ENCODE measurements around the gene SERPINE2.

The SERPINE2 gene

DNA sequence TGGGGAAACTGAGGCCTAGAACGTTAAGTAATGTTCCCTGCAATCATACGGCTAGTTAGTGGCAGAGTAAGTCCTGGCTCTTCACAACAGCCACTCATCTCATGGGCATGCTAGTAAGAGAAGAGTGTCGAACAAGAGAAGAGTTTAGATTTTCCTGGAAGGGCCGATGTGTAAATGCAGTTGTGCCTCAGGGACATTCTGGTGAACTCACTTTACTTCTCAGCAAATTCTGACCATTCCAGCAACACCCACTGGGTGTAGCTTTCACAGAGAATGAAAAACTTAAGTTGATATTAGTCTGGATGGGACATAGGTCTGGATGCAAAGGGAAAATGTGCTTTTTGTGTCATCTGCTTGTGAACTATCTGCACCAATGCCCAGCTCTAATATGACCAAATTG, 58.3 kb downstream of the SERPINE2 start:
- Histone ChIP-seq H3K9me3 (ENCODE audit: control insufficient read depth in 1 of 2, low read length in 2 of 2) (no peaks in the 10 kb centered on the region), H3K27ac (ENCODE audit: low read depth, low read length) (no peak overlapping the region), H3K4me1 (ENCODE audit: control insufficient read depth in 1 of 2, insufficient read depth in 2 of 2, low read length in 2 of 2) (no peaks in the 10 kb centered on the region), H3K36me3 (ENCODE audit: control insufficient read depth in 1 of 2, insufficient read depth in 2 of 2, low read length in 2 of 2) (no peaks in the 10 kb centered on the region), H3K9ac (ENCODE audit: low read depth in 1 of 2, low read length in 2 of 2) (no peak overlapping the region), H3K4me3 (ENCODE audit: low read depth in 1 of 2, low read length in 2 of 2) (no peak overlapping the region), H3K27me3 (ENCODE audit: control insufficient read depth in 1 of 2, insufficient read depth in 2 of 2, low read length in 2 of 2) (no peaks in the 10 kb centered on the region)

GRCh38 chr2:223980397-223980735, 58.7 kb downstream of the SERPINE2 start:
- Histone ChIP-seq H3K36me3 (ENCODE audit: control insufficient read depth in 1 of 2, insufficient read depth in 2 of 2, low read length in 2 of 2) (no peaks in the 10 kb centered on the region), H3K27ac (ENCODE audit: low read depth, low read length) (no peak overlapping the region), H3K4me1 (ENCODE audit: control insufficient read depth in 1 of 2, insufficient read depth in 2 of 2, low read length in 2 of 2) (no peaks in the 10 kb centered on the region), H3K9ac (ENCODE audit: low read depth in 1 of 2, low read length in 2 of 2) (no peak overlapping the region), H3K4me3 (ENCODE audit: low read depth in 1 of 2, low read length in 2 of 2) (no peak overlapping the region), H3K27me3 (ENCODE audit: control insufficient read depth in 1 of 2, insufficient read depth in 2 of 2, low read length in 2 of 2) (no peaks in the 10 kb centered on the region), H3K9me3 (ENCODE audit: control insufficient read depth in 1 of 2, low read length in 2 of 2) (no peaks in the 10 kb centered on the region)

DNA sequence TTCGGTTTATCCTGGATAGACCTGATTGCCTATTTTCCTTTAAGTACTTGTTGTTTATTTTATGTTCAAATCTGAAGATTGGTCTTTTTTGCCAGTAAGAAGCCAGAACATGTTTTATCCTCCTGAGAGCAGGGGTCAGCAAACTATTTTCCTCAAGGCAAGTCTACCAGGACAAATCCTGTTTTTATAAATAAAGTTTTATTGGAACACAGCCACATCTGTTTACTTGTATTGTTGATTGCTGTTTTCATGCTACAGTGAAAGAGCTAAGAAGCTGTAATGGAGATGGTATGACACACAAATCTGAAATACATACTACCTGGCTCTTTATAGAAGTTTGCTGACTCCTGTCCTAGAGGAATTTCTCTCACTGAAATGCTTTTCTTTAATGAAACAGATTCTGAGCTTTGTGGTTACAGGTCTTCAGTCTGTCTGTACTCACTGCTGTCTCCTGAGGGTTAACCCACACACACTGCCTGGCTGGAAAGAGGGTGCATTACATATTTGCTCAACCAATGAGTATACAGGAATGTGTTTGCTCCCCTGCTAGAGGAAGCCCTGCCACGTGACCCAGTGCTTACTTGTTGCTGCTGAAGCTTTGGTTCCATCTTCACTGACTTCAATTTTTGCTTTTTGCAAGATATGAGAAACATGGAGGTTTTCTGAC, 59.2 kb downstream of the SERPINE2 start:
- no peaks in the 10 kb centered on the region for H3K27me3 ChIP-seq (ENCODE audit: control insufficient read depth in 1 of 2, insufficient read depth in 2 of 2, low read length in 2 of 2)
- H3K36me3 ChIP-seq (ENCODE audit: control insufficient read depth in 1 of 2, insufficient read depth in 2 of 2, low read length in 2 of 2): no peaks in the 10 kb centered on the region
- no peak overlapping the region for H3K9ac ChIP-seq (ENCODE audit: low read depth in 1 of 2, low read length in 2 of 2)
- no peak overlapping the region for H3K4me3 ChIP-seq (ENCODE audit: low read depth in 1 of 2, low read length in 2 of 2)
- no peak overlapping the region for H3K27ac ChIP-seq (ENCODE audit: low read depth, low read length)
- no peaks in the 10 kb centered on the region for H3K9me3 ChIP-seq (ENCODE audit: control insufficient read depth in 1 of 2, low read length in 2 of 2)
- no peaks in the 10 kb centered on the region for H3K4me1 ChIP-seq (ENCODE audit: control insufficient read depth in 1 of 2, insufficient read depth in 2 of 2, low read length in 2 of 2)

DNA sequence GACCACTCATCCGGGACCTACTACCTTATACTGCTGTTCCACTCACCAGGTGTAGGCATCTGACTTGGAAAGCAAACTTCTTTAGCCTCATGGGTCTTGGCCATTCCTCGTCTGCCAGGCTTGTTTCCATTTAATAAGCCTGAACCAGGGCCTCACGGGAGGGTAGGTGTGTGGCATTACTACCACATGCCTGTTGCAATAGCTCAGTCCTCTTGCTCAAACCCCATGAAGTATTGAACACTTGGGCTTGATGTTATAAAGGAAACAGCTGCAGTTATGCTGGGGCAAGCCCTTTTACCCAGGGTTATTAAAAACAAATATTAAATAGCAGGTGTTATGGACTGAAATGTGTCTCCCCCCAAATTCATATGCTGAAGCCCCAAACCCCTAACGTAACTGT, 60.6 kb downstream of the SERPINE2 start:
- Histone ChIP-seq H3K27me3 (ENCODE audit: control insufficient read depth in 1 of 2, insufficient read depth in 2 of 2, low read length in 2 of 2) (no peaks in the 10 kb centered on the region), H3K9ac (ENCODE audit: low read depth in 1 of 2, low read length in 2 of 2) (no peak overlapping the region), H3K36me3 (ENCODE audit: control insufficient read depth in 1 of 2, insufficient read depth in 2 of 2, low read length in 2 of 2) (no peaks in the 10 kb centered on the region), H3K27ac (ENCODE audit: low read depth, low read length) (no peak overlapping the region), H3K9me3 (ENCODE audit: control insufficient read depth in 1 of 2, low read length in 2 of 2) (no peaks in the 10 kb centered on the region), H3K4me1 (ENCODE audit: control insufficient read depth in 1 of 2, insufficient read depth in 2 of 2, low read length in 2 of 2) (no peaks in the 10 kb centered on the region), H3K4me3 (ENCODE audit: low read depth in 1 of 2, low read length in 2 of 2) (no peak overlapping the region)

GRCh38 chr2:223976635-223977226, 62.4 kb downstream of the SERPINE2 start:
- no peaks in the 10 kb centered on the region for H3K27me3 ChIP-seq (ENCODE audit: control insufficient read depth in 1 of 2, insufficient read depth in 2 of 2, low read length in 2 of 2)
- H3K9ac ChIP-seq (ENCODE audit: low read depth in 1 of 2, low read length in 2 of 2): no peak overlapping the region
- H3K27ac ChIP-seq (ENCODE audit: low read depth, low read length): no peak overlapping the region
- H3K36me3 ChIP-seq (ENCODE audit: control insufficient read depth in 1 of 2, insufficient read depth in 2 of 2, low read length in 2 of 2): no peaks in the 10 kb centered on the region
- H3K4me3 ChIP-seq (ENCODE audit: low read depth in 1 of 2, low read length in 2 of 2): no peak overlapping the region
- H3K4me1 ChIP-seq (ENCODE audit: control insufficient read depth in 1 of 2, insufficient read depth in 2 of 2, low read length in 2 of 2): no peaks in the 10 kb centered on the region
- H3K9me3 ChIP-seq (ENCODE audit: control insufficient read depth in 1 of 2, low read length in 2 of 2): no peaks in the 10 kb centered on the region

- H3K9ac ChIP-seq (ENCODE audit: low read depth in 1 of 2, low read length in 2 of 2): no peak overlapping the region
- no peaks in the 10 kb centered on the region for H3K4me1 ChIP-seq (ENCODE audit: control insufficient read depth in 1 of 2, insufficient read depth in 2 of 2, low read length in 2 of 2)
- H3K27me3 ChIP-seq (ENCODE audit: control insufficient read depth in 1 of 2, insufficient read depth in 2 of 2, low read length in 2 of 2): no peaks in the 10 kb centered on the region
- no peaks in the 10 kb centered on the region for H3K9me3 ChIP-seq (ENCODE audit: control insufficient read depth in 1 of 2, low read length in 2 of 2)
- H3K27ac ChIP-seq (ENCODE audit: low read depth, low read length): no peak overlapping the region
- no peak overlapping the region for H3K4me3 ChIP-seq (ENCODE audit: low read depth in 1 of 2, low read length in 2 of 2)
- H3K36me3 ChIP-seq (ENCODE audit: control insufficient read depth in 1 of 2, insufficient read depth in 2 of 2, low read length in 2 of 2): no peaks in the 10 kb centered on the region
Measured at GRCh38 chr2:223973606-223974005, 65.5 kb downstream of the SERPINE2 start.

DNA sequence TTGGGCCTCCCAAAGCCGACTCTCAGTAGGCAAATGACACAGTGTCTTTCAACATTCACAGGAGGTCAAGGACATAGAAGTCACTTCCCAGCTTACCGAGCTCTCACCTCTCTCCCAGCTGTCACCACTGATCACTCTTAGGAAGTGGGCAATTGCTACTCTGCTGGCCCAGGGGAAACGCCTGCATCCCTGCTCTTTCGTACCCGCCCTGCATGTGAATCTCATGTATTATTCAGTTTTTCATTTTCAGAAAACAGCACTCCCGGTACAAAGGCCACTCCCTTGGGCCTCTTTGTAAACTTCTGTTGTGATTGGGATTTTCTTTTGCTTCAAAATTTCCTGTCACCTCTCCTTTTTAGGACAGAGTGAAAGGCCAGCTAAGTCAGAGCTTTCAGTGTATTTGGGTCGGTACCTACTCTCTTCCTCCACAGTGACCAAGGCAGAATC, 66.4 kb downstream of the SERPINE2 start:
- Histone ChIP-seq H3K27ac (ENCODE audit: low read depth, low read length) (no peak overlapping the region), H3K4me3 (ENCODE audit: low read depth in 1 of 2, low read length in 2 of 2) (no peak overlapping the region), H3K9ac (ENCODE audit: low read depth in 1 of 2, low read length in 2 of 2) (no peak overlapping the region), H3K36me3 (ENCODE audit: control insufficient read depth in 1 of 2, insufficient read depth in 2 of 2, low read length in 2 of 2) (peaks cover 0 to 6% of the 10 kb centered on the region in 2 donors), H3K9me3 (ENCODE audit: control insufficient read depth in 1 of 2, low read length in 2 of 2) (no peaks in the 10 kb centered on the region), H3K27me3 (ENCODE audit: control insufficient read depth in 1 of 2, insufficient read depth in 2 of 2, low read length in 2 of 2) (no peaks in the 10 kb centered on the region), H3K4me1 (ENCODE audit: control insufficient read depth in 1 of 2, insufficient read depth in 2 of 2, low read length in 2 of 2) (no peaks in the 10 kb centered on the region)

GRCh38 chr2:223971731-223972130, 67.4 kb downstream of the SERPINE2 start:
- H3K27me3 ChIP-seq (ENCODE audit: control insufficient read depth in 1 of 2, insufficient read depth in 2 of 2, low read length in 2 of 2): no peaks in the 10 kb centered on the region
- no peak overlapping the region for H3K9ac ChIP-seq (ENCODE audit: low read depth in 1 of 2, low read length in 2 of 2)
- H3K36me3 ChIP-seq (ENCODE audit: control insufficient read depth in 1 of 2, insufficient read depth in 2 of 2, low read length in 2 of 2): peaks cover 3 to 15% of the 10 kb centered on the region in 2 donors
- no peak overlapping the region for H3K4me3 ChIP-seq (ENCODE audit: low read depth in 1 of 2, low read length in 2 of 2)
- H3K27ac ChIP-seq (ENCODE audit: low read depth, low read length): no peak overlapping the region
- no peaks in the 10 kb centered on the region for H3K9me3 ChIP-seq (ENCODE audit: control insufficient read depth in 1 of 2, low read length in 2 of 2)
- H3K4me1 ChIP-seq (ENCODE audit: control insufficient read depth in 1 of 2, insufficient read depth in 2 of 2, low read length in 2 of 2): no peaks in the 10 kb centered on the region

DNA sequence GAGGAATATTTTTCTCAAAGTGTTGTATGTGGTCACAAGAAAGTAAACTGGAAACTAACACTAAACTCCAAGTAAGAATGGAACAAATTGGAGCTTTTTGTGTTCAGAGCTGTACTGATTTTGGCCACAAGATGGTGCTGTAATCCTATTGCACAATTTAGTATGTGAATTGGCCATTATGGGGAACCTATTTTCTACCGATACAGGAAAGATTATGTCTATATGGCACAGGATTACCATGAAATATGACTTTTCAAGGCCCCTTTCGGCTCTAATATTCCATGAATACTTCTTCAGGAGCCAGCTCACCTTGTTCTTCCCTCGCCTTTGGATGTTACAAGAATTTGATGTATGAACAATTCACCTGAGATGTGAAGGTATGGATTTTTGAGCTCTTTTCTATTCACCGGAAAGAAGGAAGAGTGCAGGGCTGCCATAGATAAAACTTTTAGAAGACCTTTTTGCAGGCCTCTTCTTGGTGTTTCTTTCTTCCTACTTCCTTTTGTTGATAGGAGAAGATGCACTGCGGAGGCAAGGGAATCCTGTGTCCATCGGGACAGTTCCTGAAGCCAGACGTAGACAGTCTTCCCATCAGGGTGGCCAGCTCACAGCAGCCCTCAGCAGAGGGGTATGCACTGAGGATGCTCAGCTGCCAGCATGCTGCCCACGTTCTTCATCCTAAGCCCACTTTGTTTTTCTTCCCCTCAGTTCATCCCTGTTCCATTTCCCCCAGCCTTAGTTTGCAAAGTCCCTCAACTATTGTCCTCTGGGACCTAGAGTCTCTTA, 68.5 kb downstream of the SERPINE2 start:
- no peak overlapping the region for H3K9ac ChIP-seq (ENCODE audit: low read depth in 1 of 2, low read length in 2 of 2)
- H3K4me1 ChIP-seq (ENCODE audit: control insufficient read depth in 1 of 2, insufficient read depth in 2 of 2, low read length in 2 of 2): no peaks in the 10 kb centered on the region
- peaks cover 6 to 23% of the 10 kb centered on the region in 2 donors for H3K36me3 ChIP-seq (ENCODE audit: control insufficient read depth in 1 of 2, insufficient read depth in 2 of 2, low read length in 2 of 2)

DNA sequence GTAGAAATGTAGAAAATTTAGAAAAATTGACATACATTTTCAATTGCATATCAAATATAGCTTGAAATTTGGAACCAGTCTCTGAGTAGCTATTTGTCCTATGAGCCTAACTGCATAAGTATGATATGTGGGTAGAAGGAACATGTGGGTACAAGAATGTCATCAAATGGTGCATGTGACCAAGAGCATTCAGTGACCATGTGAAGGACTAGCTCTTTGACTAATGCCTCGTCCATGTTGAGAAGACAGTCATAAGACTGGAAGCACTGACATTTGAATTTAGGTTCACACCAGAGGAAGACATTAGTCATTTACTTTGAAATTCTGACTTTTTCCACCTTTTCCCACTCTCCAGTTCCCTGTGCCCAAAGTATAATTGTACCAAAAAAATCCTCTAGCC, 69.2 kb downstream of the SERPINE2 start:
- Histone ChIP-seq H3K27ac (ENCODE audit: low read depth, low read length) (no peak overlapping the region), H3K4me3 (ENCODE audit: low read depth in 1 of 2, low read length in 2 of 2) (no peak overlapping the region), H3K9me3 (ENCODE audit: control insufficient read depth in 1 of 2, low read length in 2 of 2) (no peaks in the 10 kb centered on the region), H3K4me1 (ENCODE audit: control insufficient read depth in 1 of 2, insufficient read depth in 2 of 2, low read length in 2 of 2) (no peaks in the 10 kb centered on the region), H3K36me3 (ENCODE audit: control insufficient read depth in 1 of 2, insufficient read depth in 2 of 2, low read length in 2 of 2) (peaks cover 6 to 23% of the 10 kb centered on the region in 2 donors), H3K9ac (ENCODE audit: low read depth in 1 of 2, low read length in 2 of 2) (no peak overlapping the region), H3K27me3 (ENCODE audit: control insufficient read depth in 1 of 2, insufficient read depth in 2 of 2, low read length in 2 of 2) (no peaks in the 10 kb centered on the region)

More for the DNA sequence above, 68.5 kb downstream of the SERPINE2 start:
- Histone ChIP-seq H3K4me3 (ENCODE audit: low read depth in 1 of 2, low read length in 2 of 2) (no peak overlapping the region), H3K27me3 (ENCODE audit: control insufficient read depth in 1 of 2, insufficient read depth in 2 of 2, low read length in 2 of 2) (no peaks in the 10 kb centered on the region), H3K27ac (ENCODE audit: low read depth, low read length) (no peak overlapping the region), H3K9me3 (ENCODE audit: control insufficient read depth in 1 of 2, low read length in 2 of 2) (no peaks in the 10 kb centered on the region)

All from duodenal mucosa (tissue), 2 donors.